HG03432 (cell line): ENCODE measurements around the gene SLC25A36.

Source experiments
- ATAC-seq: cut with Tn5 transposase; IDR thresholded peaks from one replicate; pipeline ENCODE4 v1.9.1; 2021; ENCODE audit warnings: mild to moderate bottlenecking, moderate library complexity; ENCODE audit not compliant: unreplicated experiment

SLC25A36 gene

DNA sequence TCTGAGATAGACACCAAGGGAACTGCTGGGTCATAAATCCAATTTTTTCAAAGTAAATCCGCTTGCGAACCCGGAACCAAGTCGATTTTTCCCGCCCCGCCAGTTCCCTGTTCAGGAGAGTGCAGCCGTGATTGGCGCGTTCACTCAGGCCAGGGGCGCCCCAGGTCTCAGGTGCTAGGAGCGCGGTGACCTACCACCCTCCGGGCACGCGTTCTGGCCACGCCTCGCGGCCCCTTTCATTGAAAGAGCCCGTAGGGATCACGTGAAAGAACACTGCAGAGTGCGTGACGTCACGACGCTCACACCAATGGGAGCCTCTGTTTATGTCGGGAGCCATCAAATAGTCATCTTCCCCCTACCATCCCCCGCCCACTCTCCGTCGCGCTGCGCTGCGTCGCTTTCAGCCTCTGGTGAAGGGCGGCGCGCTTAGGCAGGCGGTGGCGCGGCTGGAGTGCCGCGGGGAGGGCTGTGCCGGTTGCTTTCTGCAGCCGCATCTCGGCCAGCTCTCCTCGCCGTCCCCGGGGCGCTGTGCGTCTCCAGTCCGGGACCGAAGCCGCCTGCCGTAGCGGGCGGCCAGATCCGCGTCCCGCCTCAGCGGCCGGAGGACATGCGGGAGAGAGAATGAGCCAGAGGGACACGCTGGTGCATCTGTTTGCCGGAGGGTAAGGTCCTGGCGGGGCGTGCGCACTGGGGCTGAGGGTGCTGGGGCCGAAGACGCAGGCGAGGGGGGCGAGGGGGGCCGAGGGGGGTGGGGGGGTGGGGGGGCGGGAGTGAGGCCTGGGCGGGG, at the start of gene SLC25A36:
Gene SLC25A36, plus strand, starts transcription at position 403 of the 787 bp plus-strand sequence. Its CDS starts 219 bp downstream, at position 622.
- ATAC-seq: peak; percentile 94

DNA sequence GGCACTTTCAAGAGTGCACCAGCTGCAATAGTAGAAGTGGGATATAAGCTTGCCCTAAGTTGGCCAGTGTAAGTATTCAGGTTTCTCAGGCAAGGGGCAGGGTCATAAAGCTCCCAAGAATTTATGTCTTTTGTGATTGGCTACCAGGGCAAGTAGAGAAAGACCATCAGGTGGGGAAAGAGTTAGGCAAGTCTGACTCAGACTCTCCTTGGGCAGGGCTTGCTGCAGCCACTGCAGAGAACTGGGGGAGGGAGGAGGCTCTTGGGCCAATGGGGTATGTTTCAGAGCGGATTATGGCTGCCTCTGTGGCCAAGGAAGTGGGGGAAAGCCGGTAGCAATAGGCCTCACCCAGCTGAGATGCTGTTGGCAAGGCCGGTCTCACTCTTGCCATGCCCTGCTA, 44.6 kb upstream of the SLC25A36 start:
- ATAC-seq: no peak

GRCh38 chr3:140898340-140899180, 43.1 kb upstream of the SLC25A36 start:
- peak; percentile 53 for ATAC-seq

GRCh38 chr3:140899363-140899762, 42.3 kb upstream of the SLC25A36 start:
- ATAC-seq: no peak

GRCh38 chr3:140902791-140903190, 38.8 kb upstream of the SLC25A36 start:
- ATAC-seq: no peak

GRCh38 chr3:140903196-140903595, 38.4 kb upstream of the SLC25A36 start:
- no peak for ATAC-seq

DNA sequence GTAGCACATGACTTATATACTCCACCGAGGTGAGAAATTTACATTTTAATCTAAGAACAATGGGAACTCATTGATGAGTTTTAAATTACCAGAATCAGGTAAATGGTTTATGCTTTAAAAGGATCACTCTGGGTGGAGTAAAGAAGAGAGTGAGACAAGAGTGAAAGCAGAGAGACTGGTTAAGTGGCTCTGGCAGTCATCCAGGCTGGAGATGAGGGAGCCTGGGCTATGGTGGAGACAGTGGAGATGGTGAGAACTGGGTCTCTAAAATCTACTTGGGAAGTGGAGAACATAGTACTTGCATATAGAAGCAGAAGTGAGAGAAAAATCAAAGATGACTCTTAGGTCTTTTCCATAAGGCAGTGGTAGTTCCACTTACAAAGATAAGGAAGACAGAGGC, 37.1 kb upstream of the SLC25A36 start:
- no peak for ATAC-seq

DNA sequence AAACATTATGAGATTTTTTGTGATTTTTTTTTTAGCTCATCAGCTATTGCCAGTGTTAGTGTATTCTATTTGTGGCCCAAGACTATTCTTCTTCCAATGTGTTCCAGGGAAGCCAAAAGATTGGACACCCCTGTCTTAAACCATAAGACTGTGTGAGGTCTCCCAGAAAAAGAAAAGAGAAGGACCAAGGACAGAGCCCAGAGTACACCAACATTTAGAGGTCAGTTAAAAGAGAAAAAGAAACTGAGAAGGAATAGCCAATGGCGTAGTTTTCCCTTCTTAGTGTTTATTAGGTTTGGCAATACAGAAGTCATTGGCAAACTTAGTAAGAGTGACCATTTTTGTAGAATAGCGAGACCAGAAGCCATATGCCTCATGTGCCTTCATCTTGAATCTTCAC, 36.1 kb upstream of the SLC25A36 start:
- ATAC-seq: no peak

- no peak for ATAC-seq
Measured at GRCh38 chr3:140906785-140907184, 34.9 kb upstream of the SLC25A36 start.

DNA sequence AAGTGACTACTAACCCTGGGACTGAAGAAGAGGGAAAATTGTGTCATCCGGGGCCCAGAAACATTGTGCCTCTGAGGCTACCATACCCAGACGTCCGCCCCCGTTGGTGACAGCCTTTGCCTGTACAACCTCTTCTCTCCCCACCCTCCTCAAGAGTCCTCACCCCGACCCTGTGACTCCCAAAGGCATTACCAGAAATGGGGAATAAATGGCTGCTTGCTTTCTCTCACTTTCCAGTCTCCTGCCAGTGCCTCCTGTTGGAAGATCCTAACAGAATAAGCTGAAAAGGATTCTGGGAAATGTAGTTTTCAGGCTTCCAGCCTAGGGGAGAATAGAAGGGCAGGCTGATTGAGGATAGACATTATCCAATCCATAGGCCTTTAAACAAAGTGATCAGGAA, 30.8 kb upstream of the SLC25A36 start:
- ATAC-seq: no peak

GRCh38 chr3:140911822-140912221, 29.8 kb upstream of the SLC25A36 start:
- ATAC-seq: no peak

GRCh38 chr3:140913728-140914127, 27.9 kb upstream of the SLC25A36 start:
- ATAC-seq: no peak

DNA sequence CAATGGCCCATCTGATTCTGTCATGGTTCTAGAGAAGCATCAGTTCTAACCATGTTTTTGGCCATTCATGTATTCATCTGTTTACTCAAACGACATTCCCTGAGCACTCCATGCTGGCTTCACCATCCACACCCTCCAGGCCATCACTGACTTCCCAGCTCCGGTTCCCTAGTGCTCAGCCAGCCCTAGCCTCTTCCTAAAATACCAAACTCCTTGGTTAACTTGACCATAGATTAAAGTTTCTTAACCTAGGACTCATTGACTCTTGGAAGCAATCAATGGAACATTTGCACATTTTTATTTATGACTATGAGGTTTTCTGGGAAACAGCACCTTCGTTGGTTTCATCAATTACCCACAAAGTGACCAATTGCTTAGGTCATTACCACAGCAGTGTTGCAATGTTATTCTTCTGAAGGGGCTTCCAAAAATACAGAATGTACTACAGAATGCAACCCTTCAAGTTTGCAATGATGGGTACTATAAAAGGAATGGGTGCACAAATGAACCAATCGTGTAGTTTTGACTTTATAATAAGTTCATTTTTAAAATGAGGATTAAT, 27.2 kb upstream of the SLC25A36 start:
- no peak for ATAC-seq

- no peak for ATAC-seq
Measured at GRCh38 chr3:140916603-140917002, 25.0 kb upstream of the SLC25A36 start.

- no peak for ATAC-seq
Measured at GRCh38 chr3:140917772-140918171, 23.9 kb upstream of the SLC25A36 start.

GRCh38 chr3:140920029-140920428, 21.6 kb upstream of the SLC25A36 start:
- ATAC-seq: no peak

GRCh38 chr3:140922634-140923033, 19.0 kb upstream of the SLC25A36 start:
- ATAC-seq: no peak

- ATAC-seq: no peak
Measured at GRCh38 chr3:140924097-140924873, 17.4 kb upstream of the SLC25A36 start.

DNA sequence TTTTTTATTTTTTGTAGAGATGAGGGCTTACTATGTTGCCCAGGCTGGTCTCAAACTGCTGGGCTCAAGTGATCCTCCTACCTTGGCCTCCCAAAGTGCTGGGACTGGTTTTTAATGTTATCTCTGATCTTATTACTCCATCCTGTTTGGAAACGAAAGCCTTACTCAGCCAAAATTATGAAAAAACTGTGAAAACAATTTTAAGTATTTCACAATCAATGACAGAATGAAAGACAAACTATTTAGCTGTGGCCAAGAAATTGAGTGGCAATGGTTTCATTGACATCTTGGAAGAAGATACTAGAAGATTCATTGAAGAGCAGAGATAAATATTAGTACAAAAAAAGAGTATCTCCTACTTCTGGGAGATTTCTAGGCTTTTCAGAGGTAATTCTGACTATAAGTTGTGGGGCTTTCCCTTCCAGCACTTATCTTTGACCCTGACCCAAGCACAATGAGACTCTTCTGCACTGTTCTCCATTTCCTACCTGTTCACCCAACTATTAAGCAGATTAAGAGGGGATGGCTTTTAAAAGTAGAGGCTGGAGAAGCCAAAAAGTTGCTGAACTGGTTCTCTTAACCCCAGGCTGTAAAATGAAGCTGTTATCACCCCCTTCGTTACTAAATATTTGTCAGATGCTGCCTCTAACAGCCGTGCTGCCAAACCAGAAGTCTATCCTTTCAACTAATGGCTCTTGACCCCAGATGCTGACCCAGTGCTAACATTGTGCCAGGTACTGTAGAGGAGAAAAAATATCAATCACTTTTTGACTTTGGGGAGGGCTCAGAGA, 14.2 kb upstream of the SLC25A36 start:
- no peak for ATAC-seq

DNA sequence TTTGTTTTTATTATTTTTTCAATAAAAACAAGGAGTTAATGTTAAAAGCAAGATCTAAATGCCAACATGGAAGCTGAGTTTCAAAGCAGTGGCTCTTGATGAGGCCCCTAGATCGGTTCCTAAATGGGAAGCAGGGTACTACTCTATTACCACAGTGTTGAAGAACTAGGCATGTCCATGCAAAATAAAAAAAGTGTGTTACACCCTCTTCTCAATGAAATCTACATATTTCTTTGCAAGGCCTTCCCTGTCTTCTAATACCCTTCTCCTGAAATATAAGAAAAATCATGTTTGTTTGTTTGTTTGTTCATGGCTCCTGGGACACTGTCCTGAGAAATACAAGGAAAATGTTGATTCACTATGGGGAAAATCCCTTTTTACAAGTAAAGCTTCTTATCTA, 12.2 kb upstream of the SLC25A36 start:
- no peak for ATAC-seq
